Putamen (tissue), 1 donor: ENCODE data around the gene MACROD2.

Source experiments
- DNase-seq: peaks from one replicate; pipeline ENCODE4 v3.0.0-alpha.2; 2016; ENCODE audit warnings: low spot score

Gene MACROD2

DNA sequence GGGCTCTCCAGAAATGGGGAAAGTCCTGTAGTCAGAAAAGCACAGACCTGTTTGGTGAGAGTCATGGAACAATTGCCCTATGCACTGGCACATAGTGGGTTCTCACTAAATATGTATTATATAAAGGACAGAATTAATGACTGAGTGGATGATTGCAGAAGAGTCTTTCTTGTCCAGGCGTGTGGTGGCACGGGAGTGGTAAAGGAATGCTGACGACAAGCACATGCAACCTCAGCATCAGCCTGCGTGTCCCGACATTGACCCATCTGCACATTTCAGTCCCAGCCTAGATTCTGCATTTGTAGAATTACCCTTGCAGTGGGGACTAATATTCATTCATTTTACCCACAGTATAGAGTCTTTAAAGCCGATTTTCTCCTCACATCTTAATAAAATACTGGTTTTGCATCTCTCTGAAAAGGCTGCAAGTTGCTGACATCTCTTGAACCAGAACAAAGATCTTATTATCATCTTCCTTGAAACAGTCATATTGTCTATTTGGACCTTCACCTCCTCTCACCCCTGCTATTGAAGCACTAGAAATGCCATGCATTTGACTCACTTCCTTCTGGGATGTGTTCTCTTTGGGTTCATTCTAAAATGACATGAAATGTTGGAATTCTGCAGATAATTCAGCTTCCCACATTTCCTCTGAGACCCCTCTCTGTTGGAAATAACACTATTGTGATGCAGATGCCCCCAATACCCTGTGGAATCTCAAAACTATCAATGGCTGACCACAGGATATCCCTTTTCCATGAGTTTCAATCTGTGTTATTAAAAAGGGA, 1225.7 kb downstream of the MACROD2 start:
- DNase-seq, result no peak

DNA sequence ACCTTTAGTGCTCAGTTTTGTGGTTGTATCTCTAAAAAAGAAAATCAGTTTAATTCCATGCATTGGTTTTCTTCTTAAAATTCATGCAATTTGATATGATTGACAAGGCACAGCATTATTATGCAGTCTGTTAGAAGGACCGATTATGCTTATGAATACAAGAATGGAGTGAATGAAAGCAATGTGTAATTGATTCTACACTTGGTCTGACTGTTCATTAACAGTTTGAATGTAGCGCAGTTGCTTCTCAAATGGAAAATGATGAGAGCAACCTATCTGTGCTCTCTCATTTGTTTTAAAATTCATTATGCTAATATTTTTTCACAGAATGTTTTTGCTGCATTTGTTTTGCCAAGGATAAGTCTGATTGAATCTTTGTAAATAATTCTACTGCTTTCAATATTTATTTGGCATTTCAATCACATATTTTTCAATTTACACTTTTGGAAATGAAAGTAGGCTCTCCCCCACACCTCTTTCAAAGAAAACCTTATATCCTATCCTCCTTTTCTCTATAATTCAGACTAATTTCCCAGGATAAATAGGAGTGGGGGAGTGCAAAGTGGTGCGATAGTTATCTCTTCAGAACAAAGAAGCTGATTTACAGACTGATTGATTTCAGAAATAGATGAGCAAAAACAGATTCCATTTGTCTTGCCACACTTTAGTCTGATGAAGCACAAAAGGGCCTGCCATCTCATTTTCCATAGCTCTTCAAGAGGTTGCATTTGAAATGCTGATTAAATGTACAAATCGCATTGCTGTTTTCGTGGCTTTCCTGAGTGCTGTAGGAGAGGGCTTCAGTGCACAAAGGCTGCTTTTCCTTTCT, 1227.4 kb downstream of the MACROD2 start:
- no peak for DNase-seq

DNA sequence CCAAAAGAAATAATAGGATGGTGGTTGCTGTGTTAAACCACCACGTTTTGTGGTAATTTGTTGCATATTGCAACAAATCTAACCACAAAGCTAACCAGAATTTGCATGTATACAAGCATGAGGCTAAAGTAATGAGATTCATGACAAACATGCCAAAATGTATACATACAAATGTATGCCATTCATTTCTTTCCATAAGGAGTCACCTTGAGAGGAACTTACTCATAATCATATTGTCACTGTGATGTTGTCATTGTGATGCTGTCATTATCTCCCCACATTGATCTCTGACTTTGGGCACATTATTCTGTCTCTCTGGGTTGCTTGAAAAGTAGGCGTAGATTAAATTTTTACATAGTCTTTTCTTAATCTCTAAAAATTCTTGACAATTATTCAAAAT, 1228.9 kb downstream of the MACROD2 start:
- no peak for DNase-seq

DNA sequence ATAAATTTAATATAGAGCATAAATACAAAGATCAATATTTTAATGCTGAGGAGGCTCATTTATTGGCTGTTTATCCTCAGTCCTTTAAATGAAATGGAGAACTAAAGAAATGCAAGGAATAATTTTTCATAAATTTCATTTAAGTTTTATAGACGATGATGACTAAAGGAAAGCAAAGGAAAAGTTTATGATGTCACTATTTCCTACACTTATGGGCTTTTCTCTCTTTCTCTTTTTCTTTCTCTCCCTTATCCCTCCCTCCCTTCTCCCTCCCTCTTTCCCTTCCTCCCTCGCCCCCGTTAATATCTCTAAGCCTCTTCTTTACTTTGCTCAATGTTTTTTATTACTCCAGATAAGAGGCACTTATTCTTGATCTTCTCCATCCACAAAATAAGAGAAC, 1231.8 kb downstream of the MACROD2 start:
- no peak for DNase-seq

DNA sequence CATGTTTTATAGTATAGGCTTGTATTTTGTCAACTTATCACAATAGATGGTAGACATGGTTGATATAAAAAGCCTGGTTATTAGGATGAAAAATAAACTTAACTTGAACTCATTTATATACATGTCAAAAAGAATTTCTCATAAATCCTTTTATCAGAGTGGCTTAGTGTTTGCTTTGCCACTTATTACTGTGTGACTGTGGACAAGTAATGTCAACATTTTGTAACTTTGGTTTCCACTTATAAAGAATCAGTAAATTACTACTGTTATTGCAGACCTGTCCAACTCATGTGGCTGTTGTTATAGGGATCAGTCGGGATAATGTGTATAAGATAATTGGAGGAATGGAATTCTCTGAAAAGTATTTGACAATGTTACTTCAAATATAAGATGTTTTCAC, 1236.9 kb downstream of the MACROD2 start:
- DNase-seq, result no peak

DNA sequence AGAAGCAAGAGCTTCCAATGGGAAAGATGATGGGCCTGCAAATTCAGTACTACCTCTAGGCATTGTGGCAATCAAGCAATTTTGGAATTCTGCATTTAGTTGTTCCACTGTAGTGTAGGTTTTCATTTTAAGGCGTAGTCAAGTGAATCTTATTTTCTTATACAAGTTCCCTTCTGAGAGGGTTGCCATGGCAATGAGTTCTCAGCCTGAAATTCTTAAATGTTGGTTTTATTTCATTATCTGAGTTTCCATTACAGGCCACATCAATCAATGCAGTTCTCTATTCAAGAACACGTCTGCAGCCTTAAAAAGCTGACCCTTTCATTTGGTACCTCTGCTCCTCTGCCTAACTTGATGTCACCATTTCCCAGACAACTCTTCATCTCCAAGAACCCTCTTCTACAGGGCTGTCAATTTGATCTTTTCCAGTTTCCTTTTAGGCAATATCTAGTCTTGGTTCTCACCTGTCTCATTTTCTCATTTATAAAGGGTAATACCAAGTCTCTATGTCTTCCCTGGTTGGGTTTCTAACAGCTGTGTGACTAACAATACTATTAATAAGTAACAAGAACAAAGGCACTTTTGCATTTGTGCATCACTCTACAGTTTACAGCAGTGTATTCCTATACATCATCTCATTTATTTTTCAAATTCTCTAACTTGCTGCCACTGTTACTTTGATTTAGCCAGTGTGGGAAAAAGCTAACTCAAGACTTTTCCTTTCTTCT, 1240.3 kb downstream of the MACROD2 start:
- no peak for DNase-seq

DNA sequence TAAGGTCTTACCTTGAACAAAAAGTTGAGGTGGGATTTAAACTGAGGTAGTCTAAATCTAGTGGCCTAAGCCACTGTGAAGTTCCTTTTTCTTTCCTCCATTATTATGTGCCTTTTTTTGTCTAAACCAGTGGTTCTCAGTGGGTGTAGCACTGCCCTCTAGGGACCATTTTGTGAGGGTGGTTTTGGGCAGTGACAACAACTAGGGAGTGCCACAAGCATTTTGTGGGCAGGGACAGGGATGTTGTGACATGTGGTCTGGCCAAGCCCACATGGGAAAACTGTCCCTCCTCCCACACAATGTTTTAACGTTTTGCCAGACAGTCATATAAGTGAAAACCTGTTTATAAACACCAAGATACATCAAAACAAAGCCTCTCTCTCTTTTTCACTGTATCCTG, 1241.5 kb downstream of the MACROD2 start:
- DNase-seq, result no peak

DNA sequence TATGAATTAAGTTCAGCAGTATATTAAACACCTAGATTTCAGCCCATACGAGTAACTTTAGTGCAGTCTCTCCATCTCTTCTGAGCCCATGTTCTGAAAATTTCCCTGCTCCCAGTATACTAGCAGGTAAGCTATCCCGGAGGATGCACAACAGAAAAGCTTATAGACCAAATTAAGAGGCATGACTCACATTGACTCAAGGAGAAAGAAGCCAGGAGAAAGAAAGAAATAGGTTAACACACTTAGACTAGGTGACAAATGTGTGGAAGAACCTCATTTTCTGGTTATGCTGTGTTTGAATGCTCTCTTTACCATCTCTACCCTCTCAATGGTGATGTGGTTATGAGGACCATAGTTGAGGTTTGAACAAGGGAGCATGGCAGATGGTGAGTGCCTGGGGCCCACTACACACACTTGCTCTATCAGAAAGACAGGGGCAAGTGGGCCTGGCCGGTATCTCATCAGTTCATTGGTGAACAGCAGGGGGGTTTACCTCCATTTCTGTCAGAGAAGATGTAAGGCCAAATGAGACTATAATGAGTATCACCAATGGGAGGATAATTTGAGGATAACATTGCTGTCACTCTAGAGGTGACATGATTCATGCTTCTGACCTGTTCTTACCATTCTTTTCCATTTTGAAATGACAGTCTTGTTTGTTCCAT, 1244.4 kb downstream of the MACROD2 start:
- DNase-seq, result no peak

DNA sequence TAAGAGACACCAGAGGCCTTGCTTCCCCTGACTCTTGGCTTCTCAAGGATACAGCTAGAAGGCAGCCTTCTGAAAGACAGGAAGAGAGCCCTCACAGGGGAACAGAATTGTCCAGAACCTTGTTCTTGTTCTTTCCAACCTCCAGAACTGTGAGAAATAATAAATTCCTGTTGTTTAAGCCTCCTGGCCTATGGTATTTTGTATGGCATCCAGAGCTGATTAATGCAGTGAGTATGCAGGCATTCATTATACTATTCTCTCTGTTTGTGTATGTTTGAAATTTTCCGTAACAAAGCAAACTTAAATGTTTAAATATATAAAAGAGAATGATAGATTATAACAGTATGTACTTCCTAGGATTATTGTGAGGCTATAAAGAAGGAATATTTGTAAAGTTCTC, 1245.5 kb downstream of the MACROD2 start:
- no peak for DNase-seq

DNA sequence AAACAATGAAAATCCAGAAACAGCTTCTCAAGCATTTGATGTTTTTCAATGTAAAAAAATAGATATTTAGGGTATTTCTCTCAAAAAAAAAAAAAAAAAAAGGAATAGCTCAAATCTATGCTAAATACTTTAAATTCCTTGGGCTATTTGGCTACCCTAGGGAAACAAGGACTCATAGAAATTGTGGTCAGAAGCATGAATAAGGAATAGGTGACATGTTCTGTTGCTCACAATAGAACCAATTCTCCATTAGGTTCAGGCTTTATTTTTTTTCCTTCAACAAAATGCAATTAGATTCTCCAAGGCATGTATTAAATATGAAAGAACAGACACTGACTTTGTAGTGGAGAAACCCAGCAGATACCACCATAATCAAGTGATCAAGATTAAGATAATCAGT, 1246.4 kb downstream of the MACROD2 start:
- DNase-seq, result no peak

DNA sequence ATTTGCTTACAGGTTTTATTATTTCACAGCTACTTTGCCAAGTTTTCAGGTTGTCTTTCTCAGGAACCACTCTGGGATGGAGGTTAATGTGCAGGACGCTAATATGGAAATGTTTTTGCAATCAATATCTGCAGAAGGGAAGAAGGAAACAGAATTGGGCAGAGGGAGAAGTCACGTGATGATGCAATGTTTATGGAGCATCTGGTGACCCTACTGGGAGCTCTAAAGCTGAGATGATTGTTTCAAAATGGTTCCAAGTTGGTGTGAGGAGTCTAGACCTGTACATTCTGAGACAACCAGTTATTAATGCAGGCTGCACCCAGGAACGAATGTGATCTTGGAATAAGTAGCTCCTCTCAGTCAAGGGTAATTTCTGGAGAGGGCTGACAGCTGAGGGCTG, 1247.5 kb downstream of the MACROD2 start:
- DNase-seq, result no peak

DNA sequence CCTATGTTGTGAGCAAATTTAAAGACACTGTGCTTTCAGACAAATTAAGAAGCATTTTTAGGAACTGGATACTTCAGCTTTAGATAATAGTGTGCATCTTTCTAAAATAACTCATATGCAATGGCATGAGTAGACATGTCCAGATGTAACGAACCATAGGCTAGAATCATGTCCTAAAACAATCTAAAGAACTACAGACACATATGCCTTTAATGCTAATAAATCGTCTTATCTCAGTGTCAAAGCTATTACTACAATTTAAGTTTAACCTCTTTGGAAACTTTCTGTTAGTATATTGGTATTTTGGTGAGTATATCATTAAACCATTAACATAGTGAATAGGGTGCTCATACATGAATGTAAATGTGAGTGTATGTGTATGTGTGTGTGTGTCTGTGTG, 1250.6 kb downstream of the MACROD2 start:
- no peak for DNase-seq

DNA sequence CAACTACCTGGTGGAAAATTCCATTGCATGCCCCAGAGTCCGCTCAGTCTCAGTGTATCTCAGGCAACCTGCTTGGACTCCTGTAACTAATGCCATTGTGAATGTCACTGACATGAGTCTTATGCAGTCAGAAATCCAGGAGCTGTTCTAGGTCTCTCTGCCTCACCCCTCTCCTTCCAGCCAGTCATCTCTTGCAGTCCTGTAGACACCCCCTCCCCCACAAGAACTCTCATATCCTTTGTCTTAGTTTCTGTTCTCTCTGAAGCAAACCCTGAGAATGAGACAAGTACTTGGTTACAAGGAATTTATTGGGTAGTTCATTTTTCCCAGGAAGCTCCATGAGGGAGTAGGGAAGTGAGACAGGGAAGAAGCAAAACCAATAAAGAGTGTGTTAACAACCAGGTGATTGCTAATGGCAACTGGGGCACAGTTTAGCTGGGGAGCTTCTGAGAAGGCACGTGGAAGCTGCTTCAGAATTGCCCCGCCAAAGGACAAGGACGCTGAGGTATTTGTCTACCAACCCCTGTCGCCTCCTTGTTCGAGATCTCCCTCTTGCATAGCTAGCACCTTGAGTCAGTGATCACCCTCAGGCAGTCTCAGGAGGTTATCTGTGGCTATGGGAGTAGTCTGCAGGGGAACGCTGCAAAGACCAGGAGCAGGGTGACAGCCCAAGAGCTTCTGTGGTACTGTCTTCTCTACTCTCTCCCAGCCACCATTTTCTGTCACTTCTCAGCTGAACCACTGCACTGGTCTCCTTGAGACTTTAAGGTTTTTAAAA, 1253.5 kb downstream of the MACROD2 start:
- no peak for DNase-seq

DNA sequence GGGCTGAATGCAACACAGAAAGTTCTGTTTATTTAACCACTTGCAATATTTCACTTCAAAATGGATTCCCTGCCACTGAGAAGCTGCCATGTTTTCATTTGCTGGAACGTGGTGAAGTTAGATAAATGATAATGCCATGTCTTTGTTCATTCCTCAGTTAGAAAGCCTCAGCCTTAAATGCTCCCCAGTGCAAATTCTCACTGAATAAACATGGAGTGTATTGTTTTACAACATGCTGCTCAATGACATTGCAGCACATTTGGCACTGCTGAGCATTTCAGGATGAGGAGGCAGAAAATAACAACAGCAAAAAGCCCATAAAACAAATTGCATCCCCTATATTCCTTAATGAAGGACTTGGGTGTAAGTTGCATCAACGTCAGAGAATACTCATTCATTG, 1255.9 kb downstream of the MACROD2 start:
- DNase-seq, result no peak

DNA sequence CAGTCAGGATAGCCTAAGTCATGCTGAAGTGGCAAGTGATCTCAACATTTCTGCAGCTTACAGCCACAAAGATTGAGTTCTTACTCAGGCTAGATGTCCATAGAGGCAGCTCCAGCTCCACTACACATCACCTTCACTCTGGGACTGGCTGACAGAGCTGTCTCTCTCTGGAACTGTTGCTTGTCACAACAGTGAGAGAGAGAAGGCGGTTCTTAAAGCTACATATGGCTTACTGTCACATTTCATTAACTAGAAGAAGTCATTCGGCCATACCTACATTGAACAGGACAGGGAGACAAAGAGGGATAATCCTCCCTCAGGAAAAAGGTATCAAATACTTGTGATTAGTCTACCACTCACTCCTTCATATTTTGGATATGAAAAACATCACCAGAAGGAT, 1257.0 kb downstream of the MACROD2 start:
- no peak for DNase-seq

DNA sequence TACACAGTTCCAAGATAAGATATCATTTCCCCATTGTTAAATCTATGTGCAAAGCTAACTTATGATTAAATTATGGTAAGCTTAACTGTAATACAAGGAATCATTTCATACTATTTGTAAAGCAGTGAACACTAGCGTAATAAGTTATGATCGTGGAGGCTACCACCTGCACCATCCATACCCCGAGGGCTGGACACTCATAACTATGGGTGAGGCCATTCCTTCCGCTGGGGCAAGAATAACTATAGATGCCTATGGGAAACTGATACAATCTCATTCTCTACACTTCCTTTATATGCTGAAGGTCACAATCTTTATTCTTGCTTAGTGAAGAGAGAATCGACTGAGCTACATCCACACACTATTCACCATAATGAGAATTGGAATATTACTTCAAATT, 1258.1 kb downstream of the MACROD2 start:
- DNase-seq, result no peak

DNA sequence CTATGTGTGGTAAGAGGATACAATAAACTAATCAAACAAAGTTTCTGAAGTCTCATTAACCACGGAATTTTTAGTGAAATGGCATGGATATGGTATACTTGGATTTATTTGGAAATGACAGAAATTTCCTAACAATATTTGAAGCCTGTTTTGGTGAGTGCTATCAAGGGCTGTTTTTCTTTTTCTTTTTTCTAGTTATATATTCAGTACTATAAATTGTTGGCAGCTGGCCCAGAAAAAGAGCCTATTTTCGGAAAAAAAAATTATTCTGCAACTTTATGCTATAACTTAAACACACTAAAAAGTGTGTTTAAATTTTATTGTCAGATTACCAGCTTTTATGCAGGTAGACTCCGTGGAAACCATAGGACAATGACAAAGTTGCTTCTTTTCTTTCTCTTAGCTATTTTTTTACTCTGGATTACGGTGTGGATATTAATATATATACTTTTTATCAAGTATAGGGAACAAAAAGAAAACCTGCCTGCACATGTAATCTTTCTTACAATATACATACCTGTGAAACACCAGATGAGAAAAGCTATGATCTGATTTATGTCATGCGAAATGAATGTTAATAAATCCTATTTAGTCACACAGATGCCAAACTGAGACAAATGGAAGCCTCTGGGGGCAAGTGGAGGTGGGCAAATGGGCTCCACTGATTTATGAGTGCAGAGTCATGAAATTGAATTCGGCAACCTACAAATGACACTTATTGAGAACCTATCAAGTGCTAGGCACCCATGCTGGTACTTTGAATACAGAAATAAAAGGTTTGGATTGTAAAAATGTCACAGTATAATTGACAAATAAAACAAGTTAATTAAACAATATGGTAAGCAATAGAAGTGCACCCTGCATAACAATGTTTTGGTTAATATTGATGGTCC, 1261.6 kb downstream of the MACROD2 start:
- no peak for DNase-seq

DNA sequence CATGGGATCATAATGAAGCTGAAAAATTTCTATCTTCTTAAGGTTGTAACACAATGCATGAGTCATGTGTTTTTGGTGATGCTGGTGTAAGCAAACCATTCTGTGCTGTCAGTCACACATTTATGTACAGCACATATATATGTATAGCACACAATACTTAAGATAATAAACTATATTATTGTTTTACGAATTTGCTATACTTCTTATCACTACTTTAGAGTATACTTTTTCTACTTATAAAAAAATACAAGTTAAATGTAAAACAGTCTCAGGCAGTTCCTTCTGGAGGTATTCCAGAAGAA, 1262.2 kb downstream of the MACROD2 start:
- no peak for DNase-seq

DNA sequence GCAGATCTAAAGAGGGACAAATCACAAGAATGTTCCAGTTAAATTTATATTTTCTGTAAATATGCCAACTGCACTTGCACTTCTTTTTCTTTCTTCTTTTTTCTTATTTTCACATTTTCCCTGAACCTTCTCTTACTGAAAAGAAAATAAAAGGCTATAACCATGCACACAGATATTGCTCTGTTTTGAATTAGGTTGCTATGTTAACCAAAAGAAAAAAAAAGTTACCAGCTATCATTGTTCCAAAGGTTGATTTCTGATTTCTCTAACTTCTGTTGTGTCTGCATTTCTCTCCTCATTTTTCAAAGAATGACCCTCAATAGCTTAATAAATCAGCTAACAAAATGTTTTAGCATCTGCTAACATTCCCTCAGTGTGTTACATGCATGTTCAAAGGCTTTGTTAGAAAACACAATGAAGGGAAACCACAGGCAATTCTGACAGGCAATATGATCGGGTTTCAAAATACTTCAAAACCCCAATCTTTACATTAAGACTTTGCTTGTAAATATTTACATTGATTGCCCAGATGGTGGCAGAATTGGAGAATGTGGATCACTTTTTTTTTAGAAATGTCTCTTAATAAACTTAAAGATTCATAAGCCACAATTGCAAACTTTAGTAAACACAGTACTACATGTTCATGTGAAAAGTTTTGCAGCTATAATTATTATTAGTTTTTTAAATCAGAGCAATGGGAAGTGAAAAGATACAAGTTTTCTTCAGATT, 1270.4 kb downstream of the MACROD2 start:
- DNase-seq, result no peak

DNA sequence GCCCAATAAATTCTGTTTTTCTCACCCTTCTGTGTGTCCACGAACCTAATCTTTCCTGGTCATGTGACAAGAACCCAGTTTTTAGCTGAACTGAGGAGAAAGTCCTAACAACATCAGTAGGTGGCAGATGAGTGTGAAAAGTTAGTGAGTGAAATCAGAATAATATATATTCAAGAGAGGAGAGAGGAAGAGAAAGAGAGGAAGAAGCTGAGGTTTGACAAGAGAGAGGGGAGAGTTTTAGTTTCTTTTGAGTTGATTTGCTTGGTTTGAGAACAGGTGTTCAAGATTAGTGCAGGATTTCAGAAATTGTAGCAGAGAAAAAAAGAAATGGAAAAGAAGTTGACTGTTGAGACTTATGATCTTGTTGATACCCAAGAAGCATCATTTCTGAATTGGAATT, 1272.6 kb downstream of the MACROD2 start:
- no peak for DNase-seq
